Thymus (tissue), 11 donors: ENCODE data around the gene HSD11B2. TPM values are rescaled to one million over a fixed set of nuclear protein-coding genes. Genes with fewer than 3 reads are reported as not detected.
A peak's percentile ranks its signal among the peaks of the same experiment; 100 is the strongest.

Source experiments
- DNase-seq, 9 donors: peaks; one replicate each; pipeline ENCODE4 v3.0.0-alpha.2; 2013; ENCODE audit warnings: low spot score in 9 of 9, low read depth in 6 of 9, missing footprints in 1 of 9
- H3K27ac ChIP-seq, 2 donors: one replicate each; pipeline ENCODE4 v1.5.1; 2013; ENCODE audit warnings: control low read depth in 1 of 2, low read depth in 1 of 2, low read length in 1 of 2, mild to moderate bottlenecking in 1 of 2, moderate library complexity in 1 of 2
- H3K27me3 ChIP-seq, 2 donors: one replicate each; pipeline ENCODE4 v1.5.1; 2013; ENCODE audit warnings: low read length in 1 of 2; ENCODE audit not compliant: control insufficient read depth in 2 of 2, insufficient read depth in 1 of 2
- H3K36me3 ChIP-seq, 2 donors: one replicate each; pipeline ENCODE4 v1.5.1; 2013; ENCODE audit warnings: low read length in 1 of 2, mild to moderate bottlenecking in 1 of 2, moderate library complexity in 1 of 2; ENCODE audit not compliant: control insufficient read depth in 2 of 2, insufficient read depth in 2 of 2
- H3K4me1 ChIP-seq, 2 donors: one replicate each; pipeline ENCODE4 v1.5.1; 2013; ENCODE audit warnings: low read length in 2 of 2; ENCODE audit not compliant: control insufficient read depth in 2 of 2, insufficient read depth in 2 of 2
- H3K4me3 ChIP-seq, 2 donors: one replicate each; pipeline ENCODE4 v1.5.1; 2013; ENCODE audit warnings: low read length in 2 of 2, control low read depth in 1 of 2, mild to moderate bottlenecking in 1 of 2
- H3K9me3 ChIP-seq, 2 donors: one replicate each; pipeline ENCODE4 v1.5.1; 2013; ENCODE audit warnings: low read length in 1 of 2, mild to moderate bottlenecking in 1 of 2; ENCODE audit not compliant: control insufficient read depth in 2 of 2, insufficient read depth in 1 of 2
- WGBS: extraction: QIAGEN DNeasy Blood & Tissue Kit; methylation state at CpG from one replicate; pipeline ENCODE4 v1.1.7; 2013; 5-methylcytosine and 5-hydroxymethylcytosine counted together
- polyA plus RNA-seq: library from polyadenylated mRNA; stranded (reverse); fragments of 200-250 nt; gene quantifications from one replicate; pipeline ENCODE4 v1.2.3, GENCODE V29; 2013
- total RNA-seq: library from RNA; stranded (reverse); fragments of 120-200 nt; gene quantifications from one replicate; pipeline ENCODE4 v1.2.4, GENCODE V29; 2013
- donor health status: healthy.

HSD11B2 gene
- total and polyA plus RNA-seq, 2 donors = 0.09 to 7.8 TPM

GRCh38 chr16:67483150-67483549 is 52.2 kb downstream of the HSD11B2 start, which contains the start of gene AGRP:
Gene AGRP (minus strand): TSS chr16:67483547. CDS start chr16:67483398, 149 bp downstream.
- no peak within 1 kb of the TSS for H3K27ac ChIP-seq
- no peak for DNase-seq
- peaks cover 14 to 22% of the 10 kb centered on the region in 2 donors for H3K36me3 ChIP-seq
- no peaks in the 10 kb centered on the region for H3K27me3 ChIP-seq
- WGBS = 98% methylated on average over 6 of the region's 6 CpGs
- H3K9me3 ChIP-seq = no peaks in the 10 kb centered on the region
- peak within 1 kb of the TSS; percentile 87 to 96 for H3K4me3 ChIP-seq
- peaks cover 14 to 30% of the 10 kb centered on the region in 2 donors for H3K4me1 ChIP-seq

- Histone ChIP-seq H3K36me3 (peaks cover 14 to 22% of the 10 kb centered on the region in 2 donors), H3K27ac (no peak overlapping the region), H3K4me1 (peaks cover 14 to 37% of the 10 kb centered on the region in 2 donors), H3K9me3 (no peaks in the 10 kb centered on the region), H3K27me3 (no peaks in the 10 kb centered on the region), H3K4me3 (no peak overlapping the region)
- DNase-seq = no peak
- WGBS = 93% methylated on average over 12 of the region's 12 CpGs
Measured at GRCh38 chr16:67483731-67484525, 53.0 kb downstream of the HSD11B2 start.

GRCh38 chr16:67486805-67487204 is 55.9 kb downstream of the HSD11B2 start:
- 89% methylated on average over 3 of the region's 3 CpGs for WGBS
- DNase-seq = no peak
- Histone ChIP-seq H3K36me3 (peaks cover 14 to 22% of the 10 kb centered on the region in 2 donors), H3K27me3 (no peaks in the 10 kb centered on the region), H3K4me1 (peaks cover 8 to 35% of the 10 kb centered on the region in 2 donors), H3K9me3 (no peaks in the 10 kb centered on the region), H3K4me3 (no peak overlapping the region), H3K27ac (no peak overlapping the region)

Other genes with a start within 250 kb of the HSD11B2 start
- 5.2 TPM for gene MATCAP1, start 247.2 kb upstream of the HSD11B2 start, total RNA-seq
- 24.6 TPM for gene MATCAP1, start 247.2 kb upstream of the HSD11B2 start, polyA plus RNA-seq
- gene EXOC3L1, start 241.0 kb upstream of the HSD11B2 start, total RNA-seq = 0.57 TPM
- gene EXOC3L1, start 241.0 kb upstream of the HSD11B2 start, polyA plus RNA-seq = 2.2 TPM
- gene E2F4, start 239.0 kb upstream of the HSD11B2 start, total RNA-seq = 47.7 TPM
- gene E2F4, start 239.0 kb upstream of the HSD11B2 start, polyA plus RNA-seq = 46.9 TPM
- gene ELMO3, start 232.0 kb upstream of the HSD11B2 start, total RNA-seq = 2.3 TPM
- gene ELMO3, start 232.0 kb upstream of the HSD11B2 start, polyA plus RNA-seq = 15.3 TPM
- 35.2 TPM for gene TMEM208, start 204.0 kb upstream of the HSD11B2 start, total RNA-seq
- 71.8 TPM for gene TMEM208, start 204.0 kb upstream of the HSD11B2 start, polyA plus RNA-seq
- gene FHOD1, start 183.6 kb upstream of the HSD11B2 start, total RNA-seq = 5.6 TPM
- gene FHOD1, start 183.6 kb upstream of the HSD11B2 start, polyA plus RNA-seq = 27.8 TPM
- gene SLC9A5, start 182.1 kb upstream of the HSD11B2 start, total RNA-seq = 0.09 TPM
- gene SLC9A5, start 182.1 kb upstream of the HSD11B2 start, polyA plus RNA-seq = 1.1 TPM
- 12.6 TPM for gene PLEKHG4, start 151.6 kb upstream of the HSD11B2 start, total RNA-seq
- gene PLEKHG4, start 151.6 kb upstream of the HSD11B2 start, polyA plus RNA-seq = 16.8 TPM
- 0.19 TPM for gene KCTD19, start 104.4 kb upstream of the HSD11B2 start, total RNA-seq
- 0.34 TPM for gene KCTD19, start 104.4 kb upstream of the HSD11B2 start, polyA plus RNA-seq
- gene LRRC36, start 104.3 kb upstream of the HSD11B2 start, total RNA-seq = 0.19 TPM
- 0.78 TPM for gene LRRC36, start 104.3 kb upstream of the HSD11B2 start, polyA plus RNA-seq
- 1.6 TPM for gene TPPP3, start 37.6 kb upstream of the HSD11B2 start, total RNA-seq
- gene TPPP3, start 37.6 kb upstream of the HSD11B2 start, polyA plus RNA-seq = 9.0 TPM
- gene ZDHHC1, start 14.6 kb upstream of the HSD11B2 start, total RNA-seq = 0.52 TPM
- gene ZDHHC1, start 14.6 kb upstream of the HSD11B2 start, polyA plus RNA-seq = 2.5 TPM
- gene ATP6V0D1, start 50.0 kb downstream of the HSD11B2 start, total RNA-seq = 51.8 TPM
- 44.8 TPM for gene ATP6V0D1, start 50.0 kb downstream of the HSD11B2 start, polyA plus RNA-seq
- gene AGRP, start 52.4 kb downstream of the HSD11B2 start, total RNA-seq = 0.09 TPM
- 0.87 TPM for gene AGRP, start 52.4 kb downstream of the HSD11B2 start, polyA plus RNA-seq
- 5.7 TPM for gene RIPOR1, start 97.7 kb downstream of the HSD11B2 start, total RNA-seq
- 25.4 TPM for gene RIPOR1, start 97.7 kb downstream of the HSD11B2 start, polyA plus RNA-seq
- 61.0 TPM for gene CTCF, start 131.4 kb downstream of the HSD11B2 start, total RNA-seq
- 44.5 TPM for gene CTCF, start 131.4 kb downstream of the HSD11B2 start, polyA plus RNA-seq
- gene CARMIL2, start 214.0 kb downstream of the HSD11B2 start, total RNA-seq = 19.7 TPM
- 85.6 TPM for gene CARMIL2, start 214.0 kb downstream of the HSD11B2 start, polyA plus RNA-seq
- gene ACD, start 229.1 kb downstream of the HSD11B2 start, total RNA-seq = 15.3 TPM
- gene ACD, start 229.1 kb downstream of the HSD11B2 start, polyA plus RNA-seq = 23.4 TPM
- gene PARD6A, start 229.8 kb downstream of the HSD11B2 start, total RNA-seq = 4.6 TPM
- 5.9 TPM for gene PARD6A, start 229.8 kb downstream of the HSD11B2 start, polyA plus RNA-seq
- gene ENKD1, start 235.6 kb downstream of the HSD11B2 start, total RNA-seq = 12.0 TPM
- gene ENKD1, start 235.6 kb downstream of the HSD11B2 start, polyA plus RNA-seq = 31.3 TPM
- 5.3 TPM for gene C16orf86, start 235.7 kb downstream of the HSD11B2 start, total RNA-seq
- gene C16orf86, start 235.7 kb downstream of the HSD11B2 start, polyA plus RNA-seq = 9.4 TPM